T1000 (cell line): Measurements from ENCODE around the gene KATNAL2.
A peak's percentile ranks its signal among the peaks of the same experiment; 100 is the strongest.

Experiments
- DNase-seq: peaks from one replicate; lab custom pipeline; 2025; ENCODE audit warnings: mixed read lengths; lab: John Stamatoyannopoulos, UW

KATNAL2 gene

DNA sequence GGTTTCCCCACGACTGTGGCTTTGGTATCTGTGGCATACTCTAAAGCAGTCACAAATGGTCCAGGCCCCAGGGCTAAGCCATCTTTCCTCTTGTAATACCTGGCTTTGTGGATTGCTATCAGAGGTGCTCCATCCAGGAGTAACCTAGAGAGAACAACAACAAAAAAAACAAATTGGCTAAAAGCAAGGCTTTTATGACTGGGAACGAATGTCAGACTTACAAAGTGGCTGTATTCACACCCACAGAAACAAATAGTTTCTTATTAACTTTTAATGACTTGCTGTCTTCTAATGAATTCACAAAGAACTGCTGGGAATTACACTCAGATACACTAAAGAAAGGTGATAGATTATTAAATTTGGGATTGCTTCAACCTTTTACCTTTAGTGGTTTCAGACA, 197.8 kb downstream of the KATNAL2 start:
- no peak for DNase-seq

DNA sequence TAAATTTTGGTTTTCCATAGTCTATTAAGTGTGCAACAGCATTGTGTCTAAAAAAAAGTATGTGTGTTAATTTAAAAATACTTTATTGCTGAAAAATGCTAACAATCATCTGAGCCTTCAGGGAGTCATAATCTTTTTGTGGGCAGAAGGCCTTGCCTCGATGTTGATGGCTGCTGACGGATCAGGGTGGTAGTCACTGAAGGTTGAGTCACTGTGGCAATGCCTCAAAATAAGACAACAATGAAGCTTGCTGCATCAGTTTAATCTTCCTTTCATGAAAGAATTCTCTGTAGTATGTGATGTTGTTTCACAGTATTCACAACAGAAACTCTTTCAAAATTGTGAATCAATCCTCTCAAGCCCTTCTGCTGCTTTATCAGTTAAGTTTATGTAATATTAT, 201.6 kb downstream of the KATNAL2 start:
- DNase-seq, result no peak

DNA sequence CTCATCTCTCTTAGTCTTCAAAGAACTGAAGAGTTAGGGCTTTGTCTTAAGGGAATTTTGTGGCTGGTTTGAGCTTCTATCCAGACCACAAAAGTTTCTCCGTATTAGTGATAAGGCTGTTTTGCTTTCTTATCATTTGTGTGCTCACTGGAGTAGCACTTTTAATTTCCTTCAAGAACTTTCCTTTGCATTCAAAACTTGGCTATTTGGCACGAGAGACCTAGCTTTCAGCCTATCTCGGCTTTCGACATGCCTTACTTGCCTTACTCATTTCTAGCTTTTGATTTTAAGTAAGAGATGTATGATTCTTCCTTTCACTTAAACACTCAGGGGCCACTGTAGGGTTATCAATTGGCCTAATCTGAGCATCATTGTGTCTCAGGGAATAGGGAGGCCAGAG, 203.0 kb downstream of the KATNAL2 start:
- DNase-seq, result no peak

DNA sequence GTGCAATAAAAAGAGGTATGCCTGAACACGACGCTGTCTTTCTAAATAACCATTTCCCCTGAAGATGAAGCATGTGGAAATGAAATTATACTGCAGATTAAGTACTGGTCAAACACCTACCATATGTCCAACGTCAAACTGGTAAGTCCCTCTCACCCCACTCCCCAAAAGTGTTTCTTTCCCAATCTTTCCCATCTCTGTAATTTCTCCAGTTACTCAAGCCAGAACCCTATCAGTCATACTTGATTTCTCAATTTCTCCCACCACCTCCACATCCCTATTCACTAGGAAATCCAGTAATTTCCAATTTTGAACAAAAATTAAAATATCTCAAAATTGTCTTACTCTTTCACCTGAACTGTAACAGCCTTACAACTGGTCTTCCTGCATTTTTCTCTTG, 203.7 kb downstream of the KATNAL2 start:
- no peak for DNase-seq

DNA sequence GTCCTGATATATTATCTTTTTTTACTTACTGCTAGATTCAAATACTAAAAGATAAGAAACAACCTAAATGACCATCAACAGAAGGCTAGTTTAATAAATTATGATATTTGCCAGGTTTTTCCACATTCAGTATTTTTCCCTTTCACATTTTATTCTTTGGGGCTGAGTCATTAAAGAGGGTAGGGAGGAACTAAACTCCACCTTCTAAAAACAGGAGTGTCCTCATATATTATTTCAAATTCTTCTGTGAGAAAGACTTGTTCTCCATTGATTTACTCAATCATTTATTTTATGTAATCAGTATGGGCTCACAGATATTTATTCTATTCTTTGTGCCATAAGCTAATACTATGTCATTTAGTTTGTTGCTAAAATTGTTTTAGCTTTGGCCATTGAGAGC, 223.9 kb downstream of the KATNAL2 start:
- no peak for DNase-seq

DNA sequence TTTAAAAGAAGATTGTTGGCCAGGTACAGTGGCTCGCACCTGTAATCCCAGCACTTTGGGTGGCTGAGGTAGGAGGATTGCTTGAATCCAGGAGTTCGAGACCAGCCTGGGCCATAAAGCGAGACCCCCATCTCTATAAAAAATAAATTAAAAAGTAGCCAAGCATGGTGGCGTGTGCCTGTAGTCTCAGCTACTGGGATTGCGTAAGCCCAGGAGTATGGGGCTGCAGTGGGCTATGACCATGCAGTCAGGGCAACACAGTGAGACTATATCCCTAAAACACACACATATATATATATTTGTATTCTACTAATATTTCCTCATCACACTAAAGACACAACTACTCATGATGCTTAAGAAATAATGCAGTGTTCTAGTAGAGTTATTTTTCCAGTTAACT, 225.8 kb downstream of the KATNAL2 start:
- DNase-seq, result no peak

DNA sequence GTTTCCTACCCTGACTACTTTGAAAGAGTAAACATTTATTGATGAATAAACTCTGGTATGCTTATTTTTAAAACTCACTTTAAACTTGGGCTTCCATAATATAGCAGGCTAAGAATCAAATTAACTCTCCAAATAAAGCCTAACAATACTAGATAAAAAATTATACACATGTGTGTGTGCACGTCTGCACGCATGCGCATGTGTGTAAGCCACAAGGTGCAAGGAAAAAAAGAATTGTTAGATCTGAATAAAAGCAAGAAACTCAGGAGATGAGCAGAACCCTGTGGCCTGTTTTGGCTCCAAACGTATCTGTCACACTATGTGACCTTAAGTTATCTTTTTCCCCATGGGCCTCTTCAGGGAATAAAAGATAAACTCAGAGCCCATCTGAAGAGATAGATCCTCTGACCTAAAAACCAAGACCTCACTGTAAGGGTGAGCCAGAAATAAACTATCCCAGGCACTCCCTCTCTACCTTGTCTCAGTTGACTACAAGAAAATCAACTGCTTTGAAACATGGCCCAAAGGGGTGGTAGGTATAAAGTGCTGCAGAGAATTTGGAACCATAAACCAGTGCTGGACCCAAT, 226.6 kb downstream of the KATNAL2 start:
- no peak for DNase-seq

DNA sequence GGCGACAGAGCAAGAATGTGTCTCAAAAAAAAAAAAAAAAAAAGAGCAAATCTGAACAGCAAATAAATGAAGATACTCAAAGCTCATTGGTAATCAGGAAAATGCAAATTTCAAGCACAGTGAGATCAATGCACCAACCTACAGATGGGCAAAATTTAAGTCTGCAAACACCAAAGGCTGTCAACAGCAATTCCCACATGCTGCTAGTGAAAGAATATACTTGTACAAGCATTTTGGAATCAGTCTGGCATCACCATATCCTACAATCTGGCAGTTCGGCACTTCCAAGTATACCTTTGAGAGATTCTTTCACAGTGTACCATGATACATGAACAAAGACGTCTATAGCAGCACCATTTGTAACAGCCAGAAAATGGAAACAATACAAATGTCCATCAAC, 228.8 kb downstream of the KATNAL2 start:
- no peak for DNase-seq

DNA sequence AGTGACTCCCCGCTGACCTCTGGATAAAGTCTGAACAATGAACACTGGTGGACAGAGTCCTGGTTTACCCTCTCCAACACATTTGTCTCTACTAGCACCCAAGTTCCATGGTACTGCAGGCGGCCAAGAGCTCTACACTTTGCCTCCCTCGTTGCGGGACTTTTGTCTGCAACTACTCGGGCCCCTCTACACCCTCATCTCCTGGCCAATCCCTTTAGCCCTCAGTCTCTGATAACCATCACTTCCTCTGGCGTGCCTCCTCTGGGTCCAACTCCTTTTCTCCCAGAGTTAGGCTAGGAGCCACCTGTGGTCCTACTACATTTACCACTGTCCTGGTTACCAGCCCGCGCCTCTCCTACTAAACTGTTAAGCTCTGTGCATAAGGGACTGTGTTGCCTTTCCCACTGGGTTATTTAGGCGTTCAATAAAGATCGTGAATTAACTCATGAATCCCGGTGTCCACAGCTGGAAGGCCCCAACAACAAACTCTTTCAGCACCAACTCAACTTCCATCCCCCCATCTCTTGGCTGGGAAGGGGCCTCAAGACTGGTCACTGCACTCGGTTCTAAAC, 232.1 kb downstream of the KATNAL2 start:
- no peak for DNase-seq

DNA sequence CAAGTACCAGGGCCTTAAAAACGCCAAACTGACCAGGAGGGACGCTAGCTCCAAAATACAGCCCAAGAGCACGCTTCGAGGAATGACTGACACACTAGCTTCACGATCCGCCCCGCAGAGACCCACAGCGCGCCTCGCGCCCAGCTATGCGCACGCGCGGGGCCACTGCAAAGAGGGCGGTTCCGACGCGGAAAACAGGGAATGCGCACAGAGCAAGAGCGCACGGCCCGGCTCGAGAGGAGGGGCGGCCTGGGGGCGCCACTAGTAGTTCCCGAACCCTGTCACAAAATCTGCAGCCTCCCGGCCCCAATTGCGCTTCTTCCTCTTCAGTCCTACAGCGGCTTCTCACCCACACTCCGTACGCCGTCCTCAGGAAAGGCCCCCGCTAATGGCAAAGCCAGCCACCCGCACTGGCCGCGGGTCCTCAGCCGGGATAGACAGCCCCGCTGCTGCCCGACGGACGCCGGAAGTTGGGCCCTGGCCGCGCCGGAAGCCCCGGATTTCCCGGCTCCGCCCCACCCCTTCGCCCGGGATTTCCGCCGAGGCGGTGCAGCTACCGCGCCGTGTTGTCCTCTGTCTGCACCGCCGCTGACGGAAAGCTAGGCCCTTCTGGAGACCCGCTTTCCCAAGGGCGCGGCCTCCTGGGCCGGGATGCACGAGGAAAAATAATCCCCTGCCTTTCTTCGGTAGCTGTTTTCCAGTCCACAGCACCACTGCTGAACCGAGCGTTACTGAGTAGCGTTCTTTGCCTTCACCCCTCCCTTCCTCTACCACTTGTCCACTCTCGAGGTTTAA, 232.8 kb downstream of the KATNAL2 start, which contains the start of gene HDHD2:
Gene HDHD2 (minus strand): TSS at position 472 of the 795 bp plus-strand sequence. CDS start 14,061 bp downstream, outside the sequence.
- DNase-seq, result peak; percentile 66

DNA sequence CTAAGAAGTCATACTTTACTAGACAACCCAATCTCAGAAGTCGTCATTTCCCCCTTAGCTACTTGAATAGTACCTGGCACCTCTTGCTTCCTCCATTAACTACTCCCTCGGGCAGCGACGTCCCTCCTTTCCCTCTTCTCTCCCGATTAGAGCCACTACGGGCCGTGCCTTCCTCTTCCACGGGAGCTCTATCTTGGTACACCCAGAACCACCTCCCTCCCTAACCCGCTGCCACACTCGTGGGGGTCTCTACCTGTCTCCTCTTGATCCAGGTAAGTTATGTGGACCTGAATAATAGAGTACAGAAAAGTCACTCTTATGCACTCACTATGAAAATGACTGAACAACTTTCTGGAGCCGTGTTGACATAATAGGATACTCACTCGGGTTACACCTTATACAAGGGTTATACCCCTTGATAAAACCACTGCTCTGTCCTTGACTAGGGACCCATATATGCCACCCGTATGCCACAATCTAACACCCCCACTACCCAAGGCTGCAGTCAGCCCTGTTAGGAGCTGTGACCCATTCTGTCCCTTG, 233.5 kb downstream of the KATNAL2 start:
- DNase-seq, result no peak

DNA sequence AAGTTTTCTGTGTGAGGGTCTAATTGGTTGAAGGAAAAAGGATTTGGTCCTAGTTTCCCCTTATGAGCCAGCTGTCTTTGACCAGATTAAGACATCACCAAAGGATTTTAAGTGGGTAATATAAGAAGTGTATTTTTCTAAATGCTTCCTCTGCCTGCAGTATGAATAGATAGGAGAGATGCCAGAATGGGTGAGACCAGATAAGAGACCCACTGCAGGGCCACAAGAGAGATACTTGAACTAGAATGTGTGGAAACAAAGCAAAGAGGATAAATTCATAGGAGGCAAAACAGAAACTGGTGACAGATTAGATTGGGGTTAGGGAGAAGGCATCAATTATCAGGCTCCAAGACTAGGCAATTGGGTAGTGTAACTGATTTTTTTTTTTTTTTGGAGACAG, 234.0 kb downstream of the KATNAL2 start:
- no peak for DNase-seq
